GM18873 (cell line): ENCODE measurements around the gene NOM1.
A peak's percentile ranks its signal among the peaks of the same experiment; 100 is the strongest.

Source experiments
- ATAC-seq: cut with Tn5 transposase; IDR thresholded peaks from one replicate; pipeline ENCODE4 v1.9.1; 2021; ENCODE audit warnings: mild to moderate bottlenecking, moderate library complexity, moderate number of reproducible peaks; ENCODE audit not compliant: unreplicated experiment, low FRiP score

Gene NOM1

DNA sequence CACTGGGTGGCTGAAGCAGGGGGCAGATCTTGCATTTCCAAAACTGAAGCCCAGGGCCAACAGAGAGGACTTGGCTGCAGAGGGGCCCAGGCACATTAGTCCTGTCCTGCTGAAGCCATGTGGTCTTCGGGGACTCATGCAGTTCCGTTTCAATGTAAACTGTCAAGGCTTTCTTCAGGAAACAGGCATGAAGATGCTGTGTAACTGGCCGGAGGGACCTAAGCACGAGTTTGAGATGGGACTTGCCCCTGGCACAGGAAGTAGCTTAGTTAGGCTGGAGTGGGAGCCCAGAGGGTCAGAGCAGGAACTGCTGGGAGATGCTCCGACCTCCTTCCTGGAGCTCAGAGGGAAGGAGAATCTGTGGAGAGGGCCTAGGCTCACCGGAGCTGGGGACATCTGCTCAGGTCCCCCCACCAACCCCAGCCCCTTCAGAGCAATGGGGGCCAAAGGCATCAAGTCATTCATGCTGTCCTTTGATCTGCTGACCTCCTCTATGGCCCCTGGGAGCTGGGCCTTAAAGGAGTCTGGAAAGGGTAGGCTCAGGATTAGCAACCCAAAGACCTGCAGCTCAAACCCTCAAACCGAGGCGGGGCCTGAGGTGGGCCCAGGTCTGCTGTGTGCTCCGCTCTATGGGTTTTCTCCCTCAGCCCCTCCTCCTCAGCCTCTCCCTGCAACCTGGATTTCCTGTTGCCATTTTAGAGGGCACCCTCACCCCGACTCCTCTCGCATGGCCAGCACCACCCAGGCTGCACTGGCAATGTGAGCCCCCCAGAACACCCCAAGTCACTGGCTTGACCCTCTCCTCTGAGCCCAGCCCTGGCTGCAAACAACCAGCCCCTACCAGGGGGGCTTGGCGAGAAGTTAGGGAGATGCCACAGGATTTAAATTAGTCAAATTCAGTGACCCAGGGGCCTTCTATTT is 65.4 kb downstream of the NOM1 start:
- no peak for ATAC-seq

- ATAC-seq, result peak; percentile 4
These were observed 66.5 kb downstream of the NOM1 start for GRCh38 chr7:157016024-157016351.

DNA sequence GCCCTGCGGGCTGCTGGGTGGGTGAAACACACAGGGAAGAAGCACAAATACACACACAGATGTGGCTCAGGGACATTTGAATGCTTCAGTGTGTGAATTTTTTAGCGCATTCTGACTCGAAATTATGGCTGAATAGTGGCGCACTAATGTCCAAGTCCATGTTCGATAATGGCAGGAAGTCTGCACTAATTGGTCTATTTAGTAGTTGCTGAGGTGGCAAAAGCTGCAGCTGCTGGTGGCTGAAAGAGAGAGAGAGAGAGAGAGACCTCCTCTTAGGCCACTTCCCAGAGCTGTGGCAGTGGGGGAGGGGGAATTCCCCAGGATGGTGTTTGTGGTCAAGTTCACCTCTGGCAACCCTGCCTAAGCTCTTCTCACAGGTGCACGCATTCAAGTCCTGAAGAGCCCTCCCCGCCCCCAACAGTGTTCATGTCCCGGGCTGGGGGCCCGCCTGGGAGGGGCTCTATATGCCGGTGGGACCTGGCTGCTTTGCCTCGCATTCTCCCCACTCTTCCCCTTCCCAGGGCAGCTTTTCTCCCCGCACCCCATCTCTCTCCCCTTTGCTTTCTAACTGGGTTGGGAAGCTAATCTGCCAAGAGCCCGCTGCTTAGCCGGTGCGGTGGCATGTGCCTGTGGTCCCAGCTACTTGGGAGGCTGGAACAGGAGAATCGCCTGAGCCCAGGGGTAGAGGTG is 67.0 kb downstream of the NOM1 start:
- ATAC-seq, result peak; percentile 86

DNA sequence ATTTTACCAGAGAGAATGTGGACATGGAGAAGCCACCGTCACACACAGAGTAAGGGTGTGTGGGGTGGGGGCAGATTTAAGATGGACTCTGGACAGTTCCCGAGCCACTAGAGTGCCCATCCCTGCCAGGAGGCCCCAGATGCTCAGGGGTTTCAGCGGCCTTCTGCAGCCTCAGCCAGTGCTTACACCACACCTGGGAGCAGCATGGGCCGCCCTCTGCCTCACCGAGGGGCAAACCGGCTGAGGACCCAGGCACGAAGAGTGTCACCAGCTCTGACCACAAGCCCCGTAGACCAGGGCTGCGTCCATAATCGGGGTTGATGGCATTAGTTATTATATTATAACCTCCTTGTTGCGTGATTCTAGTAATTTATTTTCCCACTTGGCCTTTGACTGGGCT is 67.6 kb downstream of the NOM1 start:
- no peak for ATAC-seq

GRCh38 chr7:157017603-157018327 is 68.3 kb downstream of the NOM1 start:
- ATAC-seq, result no peak

DNA sequence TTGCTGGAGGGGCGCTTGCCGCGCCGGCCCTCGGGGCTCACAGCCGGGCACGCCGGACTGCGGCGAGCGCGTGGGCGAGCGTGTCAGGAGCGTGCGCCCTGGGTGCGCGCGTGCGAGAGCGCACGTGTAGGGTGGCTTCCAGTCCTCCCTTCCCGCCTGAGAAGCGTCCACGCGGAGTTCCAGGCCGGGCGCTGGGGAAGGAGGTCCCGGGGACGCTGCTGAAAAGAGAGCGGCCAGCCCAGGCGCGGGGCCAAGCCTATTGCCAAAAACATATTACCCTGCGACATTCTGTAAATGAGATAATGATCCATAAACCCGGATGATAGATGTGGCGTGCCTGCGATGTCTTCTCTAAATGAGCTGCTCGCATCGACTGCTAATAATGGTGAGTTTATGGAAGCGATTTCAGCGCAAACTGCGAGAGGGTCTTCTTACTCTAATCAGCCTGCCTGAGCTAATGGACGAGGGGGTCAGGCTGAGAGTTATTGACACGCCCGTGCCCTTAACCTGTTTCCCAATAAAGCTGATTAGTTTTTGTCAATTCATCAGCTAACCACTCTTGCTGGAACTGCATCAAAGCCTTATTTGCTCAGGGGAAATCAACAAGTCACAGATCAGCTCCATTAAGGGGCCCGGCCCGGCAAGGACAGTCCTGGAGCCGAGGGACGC is 69.0 kb downstream of the NOM1 start:
- no peak for ATAC-seq

DNA sequence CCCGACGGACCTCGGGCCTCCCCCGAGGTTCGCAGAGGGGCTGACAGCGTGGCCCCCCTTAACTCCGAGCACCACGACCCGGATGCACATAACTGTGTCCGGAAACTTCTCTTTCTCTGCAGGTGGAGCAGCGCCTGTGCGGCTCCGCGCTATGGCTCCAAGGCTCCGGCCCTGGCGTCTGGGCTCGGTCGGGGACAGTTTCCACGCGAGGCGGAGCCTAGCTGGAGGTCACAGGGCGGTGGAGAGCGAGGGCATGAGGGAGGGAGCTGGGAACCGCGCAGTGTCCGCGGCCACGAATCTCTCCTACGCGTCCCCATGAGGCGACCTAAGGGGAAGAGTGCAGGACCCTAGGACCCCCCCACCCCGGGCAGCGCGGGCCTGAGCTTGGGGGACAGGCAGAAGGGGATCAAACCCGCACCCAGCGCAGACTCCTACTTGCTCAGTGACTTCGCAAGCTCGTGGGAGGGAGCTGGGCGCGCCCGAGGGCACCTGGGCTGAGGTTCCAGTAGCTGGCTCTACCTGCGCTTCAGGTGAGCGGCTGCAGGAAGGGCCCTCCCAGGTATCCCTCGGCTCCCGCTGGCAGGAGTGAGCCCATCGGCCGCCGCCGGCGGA is 69.6 kb downstream of the NOM1 start:
- no peak for ATAC-seq

- no peak for ATAC-seq
These were observed 70.4 kb downstream of the NOM1 start for GRCh38 chr7:157019718-157020451.

- no peak for ATAC-seq
These were observed 71.1 kb downstream of the NOM1 start for GRCh38 chr7:157020514-157021070.

GRCh38 chr7:157021071-157021870 is 71.8 kb downstream of the NOM1 start:
- ATAC-seq, result no peak

GRCh38 chr7:157021871-157022680 is 72.6 kb downstream of the NOM1 start:
- no peak for ATAC-seq
